Spinal cord (tissue), 10 donors: ENCODE data around the gene HSPA4L. TPM values are rescaled to one million over a fixed set of nuclear protein-coding genes. Genes with fewer than 3 reads are reported as not detected.

ENCODE experiments used
- DNase-seq, 6 donors: peaks; one replicate each; pipeline versions ENCODE4 v3.0.0 to v3.0.0-alpha.2; 2013 to 2015; ENCODE audit warnings: low spot score in 6 of 6, low read depth in 4 of 6
- H3K27ac ChIP-seq: one replicate; pipeline ENCODE4 v1.5.1; 2013; ENCODE audit warnings: low read depth, low read length, control low read depth
- H3K27me3 ChIP-seq: one replicate; pipeline ENCODE4 v1.6.1; 2013; ENCODE audit warnings: low read length; ENCODE audit not compliant: control insufficient read depth, insufficient read depth
- H3K36me3 ChIP-seq: one replicate; pipeline ENCODE4 v1.6.1; 2013; ENCODE audit warnings: low read length; ENCODE audit not compliant: control insufficient read depth, insufficient read depth
- H3K4me1 ChIP-seq: one replicate; pipeline ENCODE4 v1.6.1; 2013; ENCODE audit warnings: low read length; ENCODE audit not compliant: control insufficient read depth, insufficient read depth
- H3K4me3 ChIP-seq: one replicate; pipeline ENCODE4 v1.5.1; 2013; ENCODE audit warnings: low read depth, low read length, control low read depth
- H3K9me3 ChIP-seq: one replicate; pipeline ENCODE4 v1.6.1; 2013; ENCODE audit warnings: low read length; ENCODE audit not compliant: control insufficient read depth, insufficient read depth
- WGBS: methylation state at CpG from one replicate; pipeline ENCODE4 v1.1.5; 2013; ENCODE audit warnings: missing lambda C conversion rate; ENCODE audit not compliant: insufficient coverage; 5-methylcytosine and 5-hydroxymethylcytosine counted together
- polyA plus RNA-seq, 2 donors: library from polyadenylated mRNA; unstranded; fragments of 120-200 nt; gene quantifications; one replicate each; pipeline ENCODE4 v1.2.1, GENCODE V29; 2013; ENCODE audit not compliant: insufficient read length in 2 of 2
- total RNA-seq, 2 donors: library from RNA; depleted of rRNA in 1 of 2; stranded (reverse); fragments of 120-200 nt in 1 of 2; fragments of >200 nt in 1 of 2; gene quantifications; one replicate each; pipeline versions ENCODE4 v1.2.3 to v1.2.4, GENCODE V29; 2013 to 2014
- donor health status: healthy.

The HSPA4L gene
- total and polyA plus RNA-seq, 4 donors: 11.4 to 30.9 (median 21.0) TPM

- no peak for DNase-seq
- H3K4me1 ChIP-seq: no peaks in the 10 kb centered on the region
- H3K4me3 ChIP-seq: no peak overlapping the region
- no peaks in the 10 kb centered on the region for H3K9me3 ChIP-seq
- no CpG with 5 or more reads among the region's 1 CpG for WGBS
- no peaks in the 10 kb centered on the region for H3K27me3 ChIP-seq
- no peak overlapping the region for H3K27ac ChIP-seq
- peaks cover 3% of the 10 kb centered on the region for H3K36me3 ChIP-seq
Observed at GRCh38 chr4:127888559-127888958, 106.4 kb downstream of the HSPA4L start.

GRCh38 chr4:127889903-127890302, 107.8 kb downstream of the HSPA4L start:
- H3K36me3 ChIP-seq: peaks cover 3% of the 10 kb centered on the region
- H3K4me3 ChIP-seq: no peak overlapping the region
- no peaks in the 10 kb centered on the region for H3K9me3 ChIP-seq
- DNase-seq: no peak
- no peaks in the 10 kb centered on the region for H3K4me1 ChIP-seq
- WGBS: no CpG with 5 or more reads among the region's 3 CpGs
- H3K27me3 ChIP-seq: no peaks in the 10 kb centered on the region
- H3K27ac ChIP-seq: no peak overlapping the region

Other genes with a start within 250 kb of the HSPA4L start
- gene INTU, start 149.4 kb upstream of the HSPA4L start, total RNA-seq: 10 to 100 TPM; 23.2 to 24.4 TPM
- 10 to 100 TPM; 13.7 to 18.7 TPM for gene INTU, start 149.4 kb upstream of the HSPA4L start, polyA plus RNA-seq
- gene SLC25A31, start 51.9 kb upstream of the HSPA4L start, total RNA-seq: not detected
- not detected for gene SLC25A31, start 51.9 kb upstream of the HSPA4L start, polyA plus RNA-seq
- 10 to 100 TPM; 11.5 to 16.1 TPM for gene PLK4, start 98.6 kb downstream of the HSPA4L start, total RNA-seq
- gene PLK4, start 98.6 kb downstream of the HSPA4L start, polyA plus RNA-seq: 10 to 100 TPM in 1 of 2 donors, 1 to 10 TPM in 1; 9.9 to 12.9 TPM
- 10 to 100 TPM; 27.3 to 45.8 TPM for gene MFSD8, start 182.9 kb downstream of the HSPA4L start, total RNA-seq
- 10 to 100 TPM; 22.0 to 22.8 TPM for gene MFSD8, start 182.9 kb downstream of the HSPA4L start, polyA plus RNA-seq
- gene ABHD18, start 183.1 kb downstream of the HSPA4L start, total RNA-seq: 10 to 100 TPM; 12.3 to 13.7 TPM
- 10 to 100 TPM in 1 of 2 donors, 1 to 10 TPM in 1; 9.9 to 12.8 TPM for gene ABHD18, start 183.1 kb downstream of the HSPA4L start, polyA plus RNA-seq